HEK293 (cell line): ENCODE measurements around the gene CLDN6.

Experiments
- FEZF1 ChIP-seq: fragments of 450-650 bp; formaldehyde crosslinking; IDR thresholded peaks from 2 replicates; pipeline ENCODE4 v1.5.1; 2016; ENCODE audit warnings: missing biosample characterization, missing genetic modification characterization
- SETDB1 ChIP-seq: IDR thresholded peaks from one replicate; pipeline ENCODE4 v1.6.1; 2017; ENCODE audit warnings: mild to moderate bottlenecking, low read length, moderate library complexity, mixed read lengths; ENCODE audit not compliant: insufficient read length
- SP2 ChIP-seq: fragments of 450-650 bp; formaldehyde crosslinking; IDR thresholded peaks from 2 replicates; pipeline ENCODE4 v1.5.1; 2016; ENCODE audit warnings: missing biosample characterization, missing genetic modification characterization
- YY1 ChIP-seq: fragments of 450-650 bp; formaldehyde crosslinking; IDR thresholded peaks from 2 replicates; pipeline ENCODE4 v1.5.1; 2018; ENCODE audit warnings: missing biosample characterization, missing genetic modification characterization
- ZNF19 ChIP-seq: fragments of 450-650 bp; formaldehyde crosslinking; IDR thresholded peaks from 2 replicates; pipeline ENCODE4; 2016; ENCODE audit warnings: missing biosample characterization, missing genetic modification characterization, low read depth
- ZNF292 ChIP-seq: fragments of 450-650 bp; formaldehyde crosslinking; IDR thresholded peaks from 2 replicates; pipeline ENCODE4 v1.5.1; 2016; ENCODE audit warnings: low read depth, missing biosample characterization, missing genetic modification characterization, borderline replicate concordance
- ZNF423 ChIP-seq: fragments of 450-650 bp; formaldehyde crosslinking; IDR thresholded peaks from 2 replicates; pipeline ENCODE4 v1.5.1; 2016; ENCODE audit warnings: missing biosample characterization, missing genetic modification characterization
- ZNF596 ChIP-seq: fragments of 450-650 bp; IDR thresholded peaks from 2 replicates; pipeline ENCODE4 v1.5.0; 2018; ENCODE audit warnings: missing biosample characterization, mild to moderate bottlenecking, missing genetic modification characterization, moderate library complexity
- ZNF677 ChIP-seq: fragments of 450-650 bp; IDR thresholded peaks from 2 replicates; pipeline ENCODE4 v1.5.0; 2018; ENCODE audit warnings: missing biosample characterization, mild to moderate bottlenecking, missing genetic modification characterization, moderate library complexity
- TF ChIP-seq, protein P1 (sequence below): fragments of 450-650 bp; formaldehyde crosslinking; IDR thresholded peaks from 2 replicates; pipeline ENCODE4 v1.5.1; 2016; ENCODE audit warnings: missing biosample characterization, missing genetic modification characterization

GRCh38 chr16:3014971-3015370, 3.0 kb downstream of the CLDN6 start:
- TF ChIP-seq, protein P1, sequence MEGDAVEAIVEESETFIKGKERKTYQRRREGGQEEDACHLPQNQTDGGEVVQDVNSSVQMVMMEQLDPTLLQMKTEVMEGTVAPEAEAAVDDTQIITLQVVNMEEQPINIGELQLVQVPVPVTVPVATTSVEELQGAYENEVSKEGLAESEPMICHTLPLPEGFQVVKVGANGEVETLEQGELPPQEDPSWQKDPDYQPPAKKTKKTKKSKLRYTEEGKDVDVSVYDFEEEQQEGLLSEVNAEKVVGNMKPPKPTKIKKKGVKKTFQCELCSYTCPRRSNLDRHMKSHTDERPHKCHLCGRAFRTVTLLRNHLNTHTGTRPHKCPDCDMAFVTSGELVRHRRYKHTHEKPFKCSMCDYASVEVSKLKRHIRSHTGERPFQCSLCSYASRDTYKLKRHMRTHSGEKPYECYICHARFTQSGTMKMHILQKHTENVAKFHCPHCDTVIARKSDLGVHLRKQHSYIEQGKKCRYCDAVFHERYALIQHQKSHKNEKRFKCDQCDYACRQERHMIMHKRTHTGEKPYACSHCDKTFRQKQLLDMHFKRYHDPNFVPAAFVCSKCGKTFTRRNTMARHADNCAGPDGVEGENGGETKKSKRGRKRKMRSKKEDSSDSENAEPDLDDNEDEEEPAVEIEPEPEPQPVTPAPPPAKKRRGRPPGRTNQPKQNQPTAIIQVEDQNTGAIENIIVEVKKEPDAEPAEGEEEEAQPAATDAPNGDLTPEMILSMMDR (tag by site-specific recombination): no peak
- no peak for TF ChIP-seq SETDB1
- no peak for TF ChIP-seq ZNF19 (tag by site-specific recombination)
- TF ChIP-seq ZNF423 (tag by site-specific recombination): no peak
- no peak for TF ChIP-seq ZNF677 (tag by site-specific recombination)
- no peak for TF ChIP-seq ZNF596
- TF ChIP-seq YY1 (tag by site-specific recombination): no peak
- no peak for TF ChIP-seq SP2 (tag by site-specific recombination)
- no peak for TF ChIP-seq FEZF1 (tag by site-specific recombination)
- TF ChIP-seq ZNF292: no peak
